Ovary (tissue), 9 donors: ENCODE results near the gene LMF1. TPM values are rescaled to one million over a fixed set of nuclear protein-coding genes. Genes with fewer than 3 reads are reported as not detected.

Source experiments
- DNase-seq, 5 donors: peaks; one replicate each; pipeline ENCODE4 v3.0.0-alpha.2; 2019 to 2020
- H3K27ac ChIP-seq, 2 donors: fragments of 200-600 bp; one replicate each; pipeline versions ENCODE4 v1.5.1 to v1.8.0; 2019 to 2022
- H3K27me3 ChIP-seq: fragments of 200-600 bp; one replicate; pipeline ENCODE4 v1.8.0; 2022
- H3K36me3 ChIP-seq: fragments of 200-600 bp; sonication (generic); one replicate; pipeline ENCODE4 v1.5.1; 2019
- H3K4me1 ChIP-seq: one replicate; pipeline ENCODE4 v1.8.1; 2013; ENCODE audit warnings: mild to moderate bottlenecking, moderate library complexity; ENCODE audit not compliant: insufficient read depth
- H3K4me3 ChIP-seq: fragments of 200-600 bp; sonication (generic); one replicate; pipeline ENCODE4 v1.5.1; 2017
- H3K9me3 ChIP-seq, 2 donors: fragments of 200-600 bp in 1 of 2; sonication (generic) in 1 of 2; one replicate each; pipeline versions ENCODE4 v1.5.1 to v1.8.1; 2013 to 2019; ENCODE audit warnings: mild to moderate bottlenecking in 1 of 2, moderate library complexity in 1 of 2
- EP300 ChIP-seq: sonication (generic); formaldehyde crosslinking; IDR thresholded peaks from one replicate; pipeline ENCODE4 v1.6.1; 2017; ENCODE audit warnings: antibody characterized with exemption
- POLR2A ChIP-seq: fragments of 450-650 bp; IDR thresholded peaks from one replicate; pipeline ENCODE4 v1.6.1; 2017; ENCODE audit warnings: antibody characterized with exemption, mild to moderate bottlenecking, moderate library complexity
- WGBS, 3 donors: extraction: QIAGEN DNeasy Blood & Tissue Kit in 1 of 3; methylation state at CpG; one replicate each; pipeline versions ENCODE4 v1.1.5 to v1.1.7; 2013 to 2017; 5-methylcytosine and 5-hydroxymethylcytosine counted together
- intact Hi-C, 4 donors: fragments of 100-400 bp; cut with DNase I; formaldehyde crosslinking; loops; one replicate each; pipeline versions ENCODE4 v1.11.0 to v1.15.1; 2022 to 2023
- polyA plus RNA-seq, 2 donors: library from polyadenylated mRNA; stranded (reverse); fragments of 200-250 nt in 1 of 2; fragments of 350-450 nt in 1 of 2; fragmentation: Illumina TruSeq in 1 of 2; extraction: RNeasy Lipid Tissue Mini Kit (QIAGEN cat#74804) in 1 of 2; gene quantifications; one replicate each; pipeline ENCODE4 v1.2.3, GENCODE V29; 2013 to 2014
- total RNA-seq, 7 donors: library from RNA; depleted of rRNA in 2 of 7; stranded (reverse); fragments of >200 nt in 2 of 7; fragmentation: NEBNext Ultra II Directional in 3 of 7; extraction: Animal tissue kit (Norgen Biotek cat#: 25700) in 3 of 7; gene quantifications; one replicate each; pipeline versions ENCODE4 v1.1.0 to v1.2.4, GENCODE V29; 2016 to 2023
- TF ChIP-seq, protein P1 (sequence below), 3 donors: fragments of 450-650 bp in 2 of 3; fragments of 200-600 bp in 1 of 3; IDR thresholded peaks; one replicate each; pipeline versions ENCODE4 v1.5.1 to v1.8.0; 2016 to 2022; ENCODE audit warnings: antibody characterized with exemption in 3 of 3, mild to moderate bottlenecking in 1 of 3
- donor health status: DM: no; HTN: no; CAD: no; lungs with moderate emphysema.
- donor health status: DM: no; HTN: no; CAD: no.
- donor health status: Bipolar disorder and iron deficiency.
- donor health status: DM: yes; HTN: yes; CAD: no.
- donor health status: DM: no; HTN: no; CAD: no.
- donor health status: DM: yes; HTN: yes; CAD: no.

LMF1 gene
- total and polyA plus RNA-seq, 9 donors, result 7.8 to 31.9 (median 23.6) TPM

DNA sequence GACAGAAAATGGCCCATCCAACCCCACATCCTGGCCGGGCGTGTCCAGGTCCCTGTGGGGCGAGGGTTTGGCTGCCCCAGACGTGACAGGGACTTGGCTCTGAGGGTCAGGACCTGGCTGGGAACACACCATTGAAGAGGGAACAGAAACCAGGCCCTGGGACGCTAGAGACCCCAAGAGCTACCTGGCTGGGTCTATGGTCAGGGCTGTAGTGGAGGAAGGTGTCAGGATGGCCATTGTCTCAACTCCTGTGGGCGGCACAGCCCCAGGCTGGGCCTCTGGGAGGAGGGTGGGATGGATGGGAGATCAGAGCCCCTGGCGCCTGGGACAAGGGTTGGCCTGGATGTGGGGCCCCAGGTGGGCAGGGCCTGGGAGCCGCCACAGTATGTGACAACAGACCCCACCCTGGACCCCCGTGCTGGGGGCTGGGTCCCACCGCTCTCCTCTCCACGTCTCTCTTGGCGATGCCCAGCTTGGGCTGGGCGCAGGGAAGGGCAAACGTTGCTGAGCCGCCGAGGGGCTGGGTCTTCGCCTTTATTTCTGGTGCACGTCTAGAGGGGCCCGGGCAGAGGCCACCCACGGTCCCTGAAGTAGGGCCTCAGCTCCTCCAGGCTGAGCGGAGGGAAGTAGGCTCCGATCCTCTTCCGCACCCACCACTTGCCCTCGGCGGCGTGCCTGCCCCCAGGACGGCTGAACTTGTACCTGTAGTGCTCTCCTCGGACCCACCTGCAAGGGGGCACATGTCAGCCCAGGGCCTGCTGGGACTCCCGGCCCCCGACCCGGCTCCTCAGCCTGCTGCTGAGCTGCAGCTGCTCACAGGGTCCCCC, 116.6 kb downstream of the LMF1 start:
- Histone ChIP-seq H3K4me1 (no peaks in the 10 kb centered on the region), H3K36me3 (no peaks in the 10 kb centered on the region), H3K9me3 (no peaks in the 10 kb centered on the region), H3K27ac (no peak overlapping the region), H3K27me3 (no peaks in the 10 kb centered on the region), H3K4me3 (no peak overlapping the region)
- intact Hi-C loops, result no loop called here
- no peak for DNase-seq
- no peak for TF ChIP-seq EP300
- TF ChIP-seq, protein P1, sequence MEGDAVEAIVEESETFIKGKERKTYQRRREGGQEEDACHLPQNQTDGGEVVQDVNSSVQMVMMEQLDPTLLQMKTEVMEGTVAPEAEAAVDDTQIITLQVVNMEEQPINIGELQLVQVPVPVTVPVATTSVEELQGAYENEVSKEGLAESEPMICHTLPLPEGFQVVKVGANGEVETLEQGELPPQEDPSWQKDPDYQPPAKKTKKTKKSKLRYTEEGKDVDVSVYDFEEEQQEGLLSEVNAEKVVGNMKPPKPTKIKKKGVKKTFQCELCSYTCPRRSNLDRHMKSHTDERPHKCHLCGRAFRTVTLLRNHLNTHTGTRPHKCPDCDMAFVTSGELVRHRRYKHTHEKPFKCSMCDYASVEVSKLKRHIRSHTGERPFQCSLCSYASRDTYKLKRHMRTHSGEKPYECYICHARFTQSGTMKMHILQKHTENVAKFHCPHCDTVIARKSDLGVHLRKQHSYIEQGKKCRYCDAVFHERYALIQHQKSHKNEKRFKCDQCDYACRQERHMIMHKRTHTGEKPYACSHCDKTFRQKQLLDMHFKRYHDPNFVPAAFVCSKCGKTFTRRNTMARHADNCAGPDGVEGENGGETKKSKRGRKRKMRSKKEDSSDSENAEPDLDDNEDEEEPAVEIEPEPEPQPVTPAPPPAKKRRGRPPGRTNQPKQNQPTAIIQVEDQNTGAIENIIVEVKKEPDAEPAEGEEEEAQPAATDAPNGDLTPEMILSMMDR (IDR thresholded peaks at IDR 0.05), result no peak
- TF ChIP-seq POLR2A, result no peak
- WGBS, 3 donors, result 90 to 93% (median 91%) methylated on average over 31 of the region's 31 CpGs

DNA sequence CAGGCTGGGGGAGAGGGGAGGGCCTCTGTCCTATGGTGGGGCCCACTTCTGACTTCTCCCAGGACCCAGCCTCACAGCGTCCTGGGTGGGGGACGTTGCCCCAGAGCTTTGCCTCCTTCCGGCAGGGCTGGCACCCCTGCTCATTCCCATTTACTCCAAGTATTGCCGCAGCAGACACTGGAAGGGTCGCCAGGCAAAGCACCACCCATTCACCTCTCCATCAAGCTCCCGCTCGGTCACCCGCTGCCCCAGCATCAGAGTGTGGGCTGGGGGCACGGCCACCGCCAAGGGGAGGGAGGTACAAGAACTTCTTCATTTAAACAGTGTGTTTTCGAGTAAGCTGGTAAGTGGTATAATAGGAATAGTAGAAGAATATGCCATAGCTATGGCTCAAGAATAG, 117.5 kb downstream of the LMF1 start:
- H3K27ac ChIP-seq, result no peak overlapping the region
- 89 to 93% (median 90%) methylated on average over 11 of the region's 11 CpGs for WGBS, 3 donors
- TF ChIP-seq POLR2A (no peak), EP300 (no peak)
- TF ChIP-seq, protein P1 (IDR thresholded peaks at IDR 0.05), result no peak

DNA sequence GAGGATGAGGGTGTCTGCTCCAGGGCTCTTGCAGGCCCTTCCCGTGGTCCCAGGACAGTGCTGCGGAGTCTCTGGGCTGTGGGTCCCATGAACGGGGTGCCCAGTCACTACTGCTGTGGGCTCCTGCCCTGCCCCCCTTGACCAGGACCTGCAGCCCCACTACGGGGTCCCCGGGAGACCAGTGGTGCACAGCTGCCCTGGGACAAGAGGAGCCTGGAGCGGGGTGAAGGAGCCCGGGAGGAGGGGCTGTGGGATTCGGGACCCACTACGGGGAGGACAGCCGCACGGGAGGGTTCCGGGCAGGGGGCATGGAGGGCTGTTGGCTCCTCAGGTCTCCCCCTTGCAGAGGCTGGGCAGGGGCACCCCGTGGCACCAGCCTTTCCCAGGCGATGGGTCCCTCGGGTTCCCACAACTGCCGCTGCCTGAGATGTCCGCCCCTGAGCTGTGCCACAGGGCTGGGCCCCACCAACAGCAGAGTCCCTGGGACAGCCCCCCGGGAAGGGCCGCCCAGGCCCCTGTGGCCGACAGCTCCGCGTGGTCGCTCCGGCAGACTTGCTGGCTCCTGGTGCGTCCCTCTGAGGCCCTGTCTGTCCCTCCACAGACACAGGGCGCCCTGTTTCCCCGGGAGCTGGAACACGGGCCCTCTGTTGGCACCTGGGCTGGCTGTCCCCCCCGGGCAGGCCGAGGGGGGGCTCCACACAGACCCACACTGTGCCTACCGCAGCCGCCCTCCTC, 118.2 kb downstream of the LMF1 start:
- no peaks in the 10 kb centered on the region for H3K9me3 ChIP-seq
- TF ChIP-seq, protein P1 (IDR thresholded peaks at IDR 0.05), result no peak
- TF ChIP-seq POLR2A, result no peak
- H3K4me3 ChIP-seq, result no peak overlapping the region
- H3K4me1 ChIP-seq, result no peaks in the 10 kb centered on the region
- DNase-seq, result no peak
- no peak overlapping the region for H3K27ac ChIP-seq
- H3K27me3 ChIP-seq, result no peaks in the 10 kb centered on the region
- no peaks in the 10 kb centered on the region for H3K36me3 ChIP-seq
- WGBS, 3 donors, result 86 to 92% (median 89%) methylated on average over 32 of the region's 32 CpGs
- intact Hi-C loops, result no loop called here

More for the DNA sequence above, 117.5 kb downstream of the LMF1 start:
- intact Hi-C loops, result no loop called here
- Histone ChIP-seq H3K36me3 (no peaks in the 10 kb centered on the region), H3K4me1 (no peaks in the 10 kb centered on the region), H3K27me3 (no peaks in the 10 kb centered on the region), H3K4me3 (no peak overlapping the region), H3K9me3 (no peaks in the 10 kb centered on the region)
- DNase-seq, result no peak

DNA sequence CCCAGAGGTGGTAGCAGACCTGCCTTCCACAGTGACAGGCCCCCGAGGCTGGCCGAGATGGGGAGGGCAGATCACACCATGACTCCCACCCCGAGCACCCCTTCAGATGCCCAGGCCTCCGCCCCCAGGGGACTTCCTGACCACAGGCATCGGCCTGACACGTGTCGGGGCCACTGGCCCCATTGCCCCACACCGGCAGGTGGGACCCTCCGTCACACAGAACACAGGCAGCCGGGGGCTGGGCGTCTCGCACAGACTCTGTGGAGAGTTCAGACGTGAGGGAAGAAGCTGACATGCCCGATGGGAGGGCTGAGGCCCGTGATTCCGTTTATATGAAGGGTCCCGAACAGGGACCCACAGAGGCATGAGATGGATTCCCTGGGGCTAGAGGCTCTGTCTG, 118.9 kb downstream of the LMF1 start:
- intact Hi-C loops, result no loop called here
- 74 to 85% (median 84%) methylated on average over 10 to 17 of the region's 17 CpGs for WGBS, 3 donors
- H3K4me1 ChIP-seq, result no peaks in the 10 kb centered on the region
- no peak overlapping the region for H3K27ac ChIP-seq
- H3K4me3 ChIP-seq, result no peak overlapping the region
- TF ChIP-seq EP300 (no peak), POLR2A (no peak)
- TF ChIP-seq, protein P1 (IDR thresholded peaks at IDR 0.05), result no peak
- no peaks in the 10 kb centered on the region for H3K36me3 ChIP-seq
- DNase-seq, result no peak
- no peaks in the 10 kb centered on the region for H3K9me3 ChIP-seq
- H3K27me3 ChIP-seq, result no peaks in the 10 kb centered on the region
